ENCODE data around the gene SLC35B3.

The SLC35B3 gene

DNA sequence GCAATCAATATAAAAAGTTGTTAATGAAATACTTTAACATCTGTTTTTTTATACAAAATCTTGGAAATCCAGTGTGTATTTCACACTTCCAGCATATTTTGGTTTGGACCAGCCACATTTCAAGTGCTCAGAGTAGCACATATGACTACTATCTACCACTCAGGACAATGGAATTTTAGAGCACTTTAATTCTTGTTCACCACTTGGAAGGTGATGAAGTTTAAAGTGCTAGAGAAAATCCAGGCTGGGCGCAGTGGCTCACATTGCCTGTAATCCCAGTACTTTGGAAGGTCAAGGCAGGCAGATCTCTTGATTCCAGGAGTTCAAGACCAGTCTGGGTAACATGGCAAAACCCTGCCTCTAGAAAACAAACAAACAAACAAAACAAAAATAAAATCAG, 6.1 kb upstream of the SLC35B3 start:
- no peaks in the 10 kb centered on the region for H3K27me3 Mint-ChIP-seq (ENCODE audit: low read depth, poor library complexity)
- H3K4me1 Mint-ChIP-seq, result peaks cover 20% of the 10 kb centered on the region
- no peaks in the 10 kb centered on the region for H3K36me3 Mint-ChIP-seq (ENCODE audit: low read depth)
- TF ChIP-seq CTCF (IDR thresholded peaks at IDR 0.05), result no peak
- no peak overlapping the region for H3K4me3 Mint-ChIP-seq
- H3K27ac Mint-ChIP-seq, result no peak overlapping the region
- no peaks in the 10 kb centered on the region for H3K9me3 Mint-ChIP-seq
- DNase-seq, result no peak

DNA sequence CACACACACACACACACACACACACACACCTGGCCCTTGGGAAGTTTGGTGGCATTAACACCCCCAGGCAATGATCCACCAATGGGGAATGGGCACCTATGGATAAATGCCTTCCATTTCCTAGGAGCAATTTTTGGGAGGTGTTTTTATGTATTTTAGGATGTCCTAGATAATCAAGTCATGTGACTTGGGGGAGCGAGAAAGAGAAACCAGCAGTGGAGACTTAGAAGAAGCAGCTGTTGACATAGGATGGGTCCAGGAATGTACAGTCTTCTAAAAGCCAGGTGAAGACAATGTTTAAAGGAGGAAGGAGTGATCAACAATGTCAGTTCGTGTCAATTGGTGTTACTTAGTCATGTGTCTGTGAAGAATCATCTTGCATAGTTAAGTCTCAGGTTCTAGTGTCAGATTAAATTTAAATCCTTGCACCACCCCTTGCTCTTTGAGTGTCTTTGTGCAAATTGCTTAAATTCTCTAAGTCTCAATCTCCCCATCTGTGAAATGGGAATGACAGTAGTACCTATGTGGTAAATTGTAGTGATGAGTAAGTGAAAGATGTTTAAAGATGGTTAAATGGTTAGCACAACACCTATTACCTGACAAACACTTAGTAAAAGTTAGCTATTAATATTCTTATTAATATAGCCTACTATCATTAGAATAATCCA, 4.4 kb upstream of the SLC35B3 start:
- H3K9me3 Mint-ChIP-seq, result no peaks in the 10 kb centered on the region
- H3K36me3 Mint-ChIP-seq (ENCODE audit: low read depth), result no peaks in the 10 kb centered on the region
- H3K4me1 Mint-ChIP-seq, result peaks cover 30% of the 10 kb centered on the region
- no peak for TF ChIP-seq CTCF (IDR thresholded peaks at IDR 0.05)
- DNase-seq, result no peak
- no peak overlapping the region for H3K27ac Mint-ChIP-seq
- no peaks in the 10 kb centered on the region for H3K27me3 Mint-ChIP-seq (ENCODE audit: low read depth, poor library complexity)
- H3K4me3 Mint-ChIP-seq, result no peak overlapping the region

GRCh38 chr6:8437813-8438212, 2.5 kb upstream of the SLC35B3 start:
- no peaks in the 10 kb centered on the region for H3K9me3 Mint-ChIP-seq
- no peaks in the 10 kb centered on the region for H3K27me3 Mint-ChIP-seq (ENCODE audit: low read depth, poor library complexity)
- no peak overlapping the region for H3K27ac Mint-ChIP-seq
- no peak for TF ChIP-seq CTCF (IDR thresholded peaks at IDR 0.05)
- no peak for DNase-seq
- peaks cover 49% of the 10 kb centered on the region for H3K4me1 Mint-ChIP-seq
- no peak overlapping the region for H3K4me3 Mint-ChIP-seq
- no peaks in the 10 kb centered on the region for H3K36me3 Mint-ChIP-seq (ENCODE audit: low read depth)

GRCh38 chr6:8436966-8437365, 1.6 kb upstream of the SLC35B3 start:
- H3K9me3 Mint-ChIP-seq, result no peaks in the 10 kb centered on the region
- no peak for TF ChIP-seq CTCF (IDR thresholded peaks at IDR 0.05)
- no peaks in the 10 kb centered on the region for H3K27me3 Mint-ChIP-seq (ENCODE audit: low read depth, poor library complexity)
- no peak for DNase-seq
- H3K4me1 Mint-ChIP-seq, result peaks cover 52% of the 10 kb centered on the region
- no peak overlapping the region for H3K27ac Mint-ChIP-seq
- H3K36me3 Mint-ChIP-seq (ENCODE audit: low read depth), result peaks cover under 1% of the 10 kb centered on the region
- peak overlapping the region; percentile 24 for H3K4me3 Mint-ChIP-seq

DNA sequence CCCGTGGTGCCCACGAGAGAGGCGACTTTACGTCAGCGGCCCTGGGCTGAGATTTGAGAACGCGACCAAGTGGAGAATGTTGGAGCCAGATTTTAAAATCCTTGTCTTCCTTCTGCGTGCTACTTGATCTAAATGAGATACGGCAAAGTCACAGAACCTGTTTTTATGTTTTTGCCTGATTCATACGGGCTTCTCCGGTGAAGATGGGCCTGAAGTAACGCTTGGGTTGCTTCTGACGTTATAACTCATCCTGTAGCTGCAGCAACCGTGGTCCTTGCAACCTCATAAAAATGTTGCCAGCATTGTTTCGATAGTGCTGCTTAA, 462 bp upstream of the SLC35B3 start:
- Mint-ChIP-seq H3K36me3 (ENCODE audit: low read depth) (peaks cover 10% of the 10 kb centered on the region), H3K27ac (peak overlapping the region; percentile 86), H3K4me1 (peaks cover 59% of the 10 kb centered on the region), H3K9me3 (no peaks in the 10 kb centered on the region), H3K27me3 (ENCODE audit: low read depth, poor library complexity) (no peaks in the 10 kb centered on the region), H3K4me3 (peak overlapping the region; percentile 91)
- DNase-seq, result no peak
- no peak for TF ChIP-seq CTCF (IDR thresholded peaks at IDR 0.05)

GRCh38 chr6:8434727-8435092, 635 bp downstream of the SLC35B3 start:
- Mint-ChIP-seq H3K36me3 (ENCODE audit: low read depth) (peaks cover 16% of the 10 kb centered on the region), H3K27me3 (ENCODE audit: low read depth, poor library complexity) (no peaks in the 10 kb centered on the region), H3K4me3 (peak overlapping the region; percentile 91), H3K9me3 (no peaks in the 10 kb centered on the region), H3K27ac (peak overlapping the region; percentile 86), H3K4me1 (peaks cover 59% of the 10 kb centered on the region)
- DNase-seq, result no peak
- TF ChIP-seq CTCF (IDR thresholded peaks at IDR 0.05), result no peak

Measured in nephron progenitor cell (in vitro differentiated cells).